Measurements from ENCODE around the gene PBX4.

The PBX4 gene

GRCh38 chr19:19587771-19588170 lies 30.7 kb downstream of the PBX4 start:
- DNase-seq: no peak

GRCh38 chr19:19584356-19584755 lies 34.1 kb downstream of the PBX4 start:
- DNase-seq: no peak

- no peak for DNase-seq
These were observed 36.0 kb downstream of the PBX4 start for GRCh38 chr19:19582471-19582870.

GRCh38 chr19:19581391-19581790 lies 37.1 kb downstream of the PBX4 start:
- DNase-seq: no peak

- no peak for DNase-seq
These were observed 38.1 kb downstream of the PBX4 start for GRCh38 chr19:19580418-19580817.

- no peak for DNase-seq
These were observed 38.7 kb downstream of the PBX4 start for GRCh38 chr19:19579533-19580361.

GRCh38 chr19:19578252-19578651 lies 40.2 kb downstream of the PBX4 start:
- DNase-seq: peak; percentile 71

GRCh38 chr19:19575411-19575810 lies 43.1 kb downstream of the PBX4 start:
- no peak for DNase-seq

- no peak for DNase-seq
These were observed 47.3 kb downstream of the PBX4 start for GRCh38 chr19:19571071-19571786.

GRCh38 chr19:19570571-19570970 lies 47.9 kb downstream of the PBX4 start:
- DNase-seq: no peak

- DNase-seq: no peak
These were observed 49.4 kb downstream of the PBX4 start for GRCh38 chr19:19568802-19569756.

- no peak for DNase-seq
These were observed 51.1 kb downstream of the PBX4 start for GRCh38 chr19:19567391-19567790.

GRCh38 chr19:19566306-19566705 lies 52.2 kb downstream of the PBX4 start:
- DNase-seq: no peak

GRCh38 chr19:19563348-19563848 lies 55.1 kb downstream of the PBX4 start:
- no peak for DNase-seq

GRCh38 chr19:19562665-19563347 lies 55.7 kb downstream of the PBX4 start:
- no peak for DNase-seq

- DNase-seq: no peak
These were observed 56.4 kb downstream of the PBX4 start for GRCh38 chr19:19561946-19562664.

GRCh38 chr19:19559931-19560330 lies 58.6 kb downstream of the PBX4 start:
- no peak for DNase-seq

GRCh38 chr19:19558636-19559035 lies 59.9 kb downstream of the PBX4 start:
- DNase-seq: no peak

GRCh38 chr19:19558055-19558454 lies 60.4 kb downstream of the PBX4 start:
- no peak for DNase-seq

- DNase-seq: no peak
These were observed 64.1 kb downstream of the PBX4 start for GRCh38 chr19:19554074-19555023.
